SKM-1 treated with dmso at 0.1 percent for 144 hours (cell line): ENCODE data around the gene EPHA4.

ENCODE experiments used
- DNase-seq: peaks from one replicate; lab custom pipeline; 2025; ENCODE audit not compliant: unreplicated experiment; lab: John Stamatoyannopoulos, UW

EPHA4 gene

GRCh38 chr2:221405521-221405920, 166.6 kb downstream of the EPHA4 start:
- no peak for DNase-seq

- DNase-seq, result no peak
Measured at GRCh38 chr2:221402072-221402471, 170.0 kb downstream of the EPHA4 start.

GRCh38 chr2:221400411-221400810, 171.7 kb downstream of the EPHA4 start:
- DNase-seq, result no peak

- no peak for DNase-seq
Measured at GRCh38 chr2:221399183-221399582, 172.9 kb downstream of the EPHA4 start.

GRCh38 chr2:221397187-221397586, 174.9 kb downstream of the EPHA4 start:
- DNase-seq, result no peak

GRCh38 chr2:221392228-221392881, 179.7 kb downstream of the EPHA4 start:
- DNase-seq, result no peak

GRCh38 chr2:221390878-221391277, 181.2 kb downstream of the EPHA4 start:
- DNase-seq, result no peak

GRCh38 chr2:221389904-221390303, 182.2 kb downstream of the EPHA4 start:
- DNase-seq, result no peak

GRCh38 chr2:221389421-221389820, 182.7 kb downstream of the EPHA4 start:
- DNase-seq, result no peak

- no peak for DNase-seq
Measured at GRCh38 chr2:221388891-221389290, 183.2 kb downstream of the EPHA4 start.

- no peak for DNase-seq
Measured at GRCh38 chr2:221385716-221386115, 186.4 kb downstream of the EPHA4 start.

GRCh38 chr2:221381928-221382488, 190.1 kb downstream of the EPHA4 start:
- no peak for DNase-seq

- DNase-seq, result no peak
Measured at GRCh38 chr2:221380686-221381085, 191.4 kb downstream of the EPHA4 start.

GRCh38 chr2:221380062-221380461, 192.0 kb downstream of the EPHA4 start:
- no peak for DNase-seq

- no peak for DNase-seq
Measured at GRCh38 chr2:221377597-221377996, 194.5 kb downstream of the EPHA4 start.

- DNase-seq, result no peak
Measured at GRCh38 chr2:221377066-221377465, 195.0 kb downstream of the EPHA4 start.

- DNase-seq, result no peak
Measured at GRCh38 chr2:221374234-221374633, 197.9 kb downstream of the EPHA4 start.

- DNase-seq, result no peak
Measured at GRCh38 chr2:221372907-221373306, 199.2 kb downstream of the EPHA4 start.

- no peak for DNase-seq
Measured at GRCh38 chr2:221372159-221372884, 199.8 kb downstream of the EPHA4 start.

- DNase-seq, result no peak
Measured at GRCh38 chr2:221371347-221371746, 200.8 kb downstream of the EPHA4 start.

GRCh38 chr2:221370857-221371211, 201.3 kb downstream of the EPHA4 start:
- no peak for DNase-seq

GRCh38 chr2:221370076-221370856, 201.8 kb downstream of the EPHA4 start:
- no peak for DNase-seq
